Activated CD4-positive, alpha-beta T cell treated with anti-CD3 and anti-CD28 coated beads, Interleukin-2, amount 10 ng/mL, durations not matched to agents 24 days and 14 days (primary cell): ENCODE measurements around the gene SEPTIN14. TPM values are rescaled to one million over a fixed set of nuclear protein-coding genes. Genes with fewer than 3 reads are reported as not detected.
"Not testable (repeated sequence)": the region's sequence is repeated elsewhere in the genome, so short reads cannot be mapped to it uniquely, and the experiment has no call there.

Experiments
- DNase-seq: peaks from one replicate; pipeline ENCODE4 v3.0.0; 2022
- H3K27ac Mint-ChIP-seq: one replicate; pipeline ENCODE4 v1.8.0; 2022; ENCODE audit warnings: mild to moderate bottlenecking, mixed read lengths
- H3K27me3 Mint-ChIP-seq: one replicate; pipeline ENCODE4 v1.8.0; 2022; ENCODE audit warnings: mixed read lengths
- H3K36me3 Mint-ChIP-seq: one replicate; pipeline ENCODE4 v1.8.0; 2022; ENCODE audit warnings: low read depth, mild to moderate bottlenecking, mixed read lengths
- H3K4me1 Mint-ChIP-seq: one replicate; pipeline ENCODE4 v1.8.0; 2021; ENCODE audit warnings: mixed read lengths
- H3K4me3 Mint-ChIP-seq: one replicate; pipeline ENCODE4 v1.8.0; 2022; ENCODE audit warnings: mild to moderate bottlenecking, moderate library complexity, mixed read lengths
- H3K9me3 Mint-ChIP-seq: one replicate; pipeline ENCODE4 v1.8.0; 2021; ENCODE audit warnings: mixed read lengths
- intact Hi-C: fragments of 100-400 bp; cut with micrococcal nuclease; formaldehyde crosslinking; loops from one replicate; pipeline ENCODE4 v1.15.1; 2023
- total RNA-seq: library from RNA; stranded (reverse); gene quantifications from 2 replicates; pipeline ENCODE4 v1.2.3, GENCODE V29; 2022

The SEPTIN14 gene
- total RNA-seq, 1 donor from 2014 or later: not detected

DNA sequence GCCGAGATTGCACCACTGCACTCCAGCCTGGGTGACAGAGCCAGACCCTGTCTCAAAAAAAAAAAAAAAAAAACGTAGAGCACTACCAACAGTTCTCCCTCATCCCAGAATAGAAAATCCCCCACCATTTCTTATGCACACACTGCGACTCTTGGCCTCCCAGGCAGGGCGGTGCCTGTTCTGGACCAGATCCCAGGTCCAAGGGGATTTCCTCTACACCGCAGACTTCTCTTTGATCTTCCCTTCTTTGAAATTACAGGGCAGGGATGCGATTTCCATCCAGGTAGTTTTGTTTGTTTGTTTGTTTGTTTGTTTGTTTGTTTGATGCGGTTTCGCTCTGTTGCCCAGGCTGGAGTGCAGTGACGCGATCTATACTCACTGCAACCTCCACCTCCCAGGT lies 91.8 kb downstream of the SEPTIN14 start:
- H3K36me3 Mint-ChIP-seq: peaks cover 3% of the 10 kb centered on the region
- H3K27me3 Mint-ChIP-seq: no peaks in the 10 kb centered on the region
- no peak overlapping the region for H3K27ac Mint-ChIP-seq
- intact Hi-C loops: no loop called here
- DNase-seq: no peak
- H3K4me1 Mint-ChIP-seq: no peaks in the 10 kb centered on the region
- no peaks in the 10 kb centered on the region for H3K9me3 Mint-ChIP-seq
- H3K4me3 Mint-ChIP-seq: no peak overlapping the region

DNA sequence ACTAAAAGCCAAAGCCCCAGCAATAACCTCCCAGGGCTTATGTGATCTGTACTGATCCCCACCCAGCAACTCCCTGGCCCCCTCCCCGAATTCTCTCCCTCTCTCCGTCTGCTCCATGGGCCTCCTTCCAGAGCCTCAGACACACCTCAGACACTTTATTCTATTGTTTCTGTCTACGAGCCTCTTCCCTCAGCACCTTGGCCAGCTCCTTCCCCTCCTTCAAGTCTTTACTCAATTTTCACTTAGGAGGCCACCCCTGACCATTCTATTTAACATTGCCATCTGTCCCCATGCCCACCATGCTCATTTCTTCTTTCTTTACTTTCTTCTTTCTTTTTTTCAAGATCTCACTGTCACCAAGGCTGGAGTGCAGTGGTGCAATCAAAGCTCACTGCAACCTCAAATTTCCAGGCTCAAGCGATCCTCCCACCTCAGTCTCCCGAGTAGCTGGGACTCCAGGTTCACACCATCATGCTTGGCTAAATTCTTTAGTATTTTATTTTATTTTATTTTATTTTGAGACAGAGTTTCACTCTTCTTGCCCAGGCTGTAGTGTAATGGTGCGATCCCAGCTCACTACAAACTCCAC lies 109.2 kb downstream of the SEPTIN14 start:
- H3K4me1 Mint-ChIP-seq, H3K27me3 Mint-ChIP-seq, H3K36me3 Mint-ChIP-seq, H3K4me3 Mint-ChIP-seq, H3K27ac Mint-ChIP-seq, intact Hi-C loops, DNase-seq, H3K9me3 Mint-ChIP-seq: not testable (repeated sequence)

DNA sequence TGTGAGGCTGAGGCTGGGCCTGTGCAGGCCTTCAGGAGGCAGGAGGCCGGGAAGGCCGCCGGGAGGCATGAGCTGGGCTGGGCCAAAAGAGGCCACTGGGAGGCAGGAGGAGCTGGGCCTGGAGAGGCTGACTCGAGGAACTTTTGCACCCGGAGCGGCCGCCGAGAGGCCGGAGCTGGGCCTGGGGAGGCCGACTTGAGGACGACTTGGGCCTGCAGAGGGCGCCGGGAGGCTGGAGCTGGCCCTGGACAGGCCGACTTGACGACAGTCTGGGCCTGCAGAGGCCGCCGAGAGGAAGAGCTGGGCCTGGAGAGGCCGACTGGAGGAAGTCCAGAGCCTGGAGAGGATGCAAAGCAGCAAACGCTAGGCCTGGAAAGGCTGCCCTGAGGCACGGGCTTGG lies 117.8 kb downstream of the SEPTIN14 start:
- H3K9me3 Mint-ChIP-seq, intact Hi-C loops, H3K36me3 Mint-ChIP-seq, H3K4me3 Mint-ChIP-seq, H3K4me1 Mint-ChIP-seq, DNase-seq, H3K27me3 Mint-ChIP-seq, H3K27ac Mint-ChIP-seq: not testable (repeated sequence)

Other genes with a start within 250 kb of the SEPTIN14 start
- 0.85 and 1.5 TPM in 2 replicates for gene ZNF713, start 24.7 kb upstream of the SEPTIN14 start, total RNA-seq
- gene MRPS17, start 89.1 kb upstream of the SEPTIN14 start, total RNA-seq: 36.4 and 37.6 TPM in 2 replicates
- gene NIPSNAP2, start 101.8 kb upstream of the SEPTIN14 start, total RNA-seq: 52.0 and 53.1 TPM in 2 replicates
- 23.8 and 25.8 TPM in 2 replicates for gene PSPH, start 188.7 kb upstream of the SEPTIN14 start, total RNA-seq
- gene CCT6A, start 189.0 kb upstream of the SEPTIN14 start, total RNA-seq: 339 and 342 TPM in 2 replicates
- 154 and 161 TPM in 2 replicates for gene SUMF2, start 201.5 kb upstream of the SEPTIN14 start, total RNA-seq
- 2.8 and 5.0 TPM in 2 replicates for gene PHKG1, start 230.2 kb upstream of the SEPTIN14 start, total RNA-seq
- 627 and 634 TPM in 2 replicates for gene CHCHD2, start 243.7 kb upstream of the SEPTIN14 start, total RNA-seq